Epithelial cell of alveolus of lung (primary cell): ENCODE results near the gene PRSS36. TPM values are rescaled to one million over a fixed set of nuclear protein-coding genes. Genes with fewer than 3 reads are reported as not detected.

ENCODE experiments used
- total RNA-seq: library from RNA; depleted of rRNA; stranded (reverse); fragments of >200 nt; gene quantifications from 2 replicates; pipeline ENCODE4 v1.2.1, GENCODE V29; 2015

PRSS36 gene
- total RNA-seq, result 0.13 TPM in 1 of 2 replicates, not detected in the other

GRCh38 chr16:31149894-31150890, at the start of gene PRSS36:
PRSS36 (minus strand) TSS chr16:31150066; CDS start chr16:31150035, 31 bp downstream.

GRCh38 chr16:31179747-31180459, 30.0 kb upstream of the PRSS36 start, which contains the start of gene FUS:
FUS (plus strand) TSS chr16:31180139; CDS start chr16:31180215, 76 bp downstream.

GRCh38 chr16:31135535-31136286, 14.2 kb downstream of the PRSS36 start, which contains the start of gene PRSS8:
PRSS8 (minus strand) TSS chr16:31135727; CDS start chr16:31135498, 229 bp downstream.

GRCh38 chr16:31117384-31118222, 32.3 kb downstream of the PRSS36 start, which contains the start of gene KAT8:
KAT8 (plus strand) TSS chr16:31117664; CDS start chr16:31117682, 18 bp downstream.

GRCh38 chr16:31108035-31108793, 41.7 kb downstream of the PRSS36 start, which contains the start of gene BCKDK:
BCKDK (plus strand) TSS chr16:31108386; CDS start chr16:31109224, 838 bp downstream.

GRCh38 chr16:31094424-31095120, 55.3 kb downstream of the PRSS36 start, which contains the start of gene VKORC1:
VKORC1 (minus strand) TSS chr16:31094797; CDS start chr16:31094729, 68 bp downstream.

Other genes with a start within 250 kb of the PRSS36 start
- gene FBXL19, start 226.5 kb downstream of the PRSS36 start, total RNA-seq, result 21.2 and 26.6 TPM in 2 replicates
- 39.7 and 90.1 TPM in 2 replicates for gene ORAI3, start 201.0 kb downstream of the PRSS36 start, total RNA-seq
- gene SETD1A, start 192.3 kb downstream of the PRSS36 start, total RNA-seq, result 3.5 and 4.4 TPM in 2 replicates
- 13.2 and 22.6 TPM in 2 replicates for gene HSD3B7, start 164.9 kb downstream of the PRSS36 start, total RNA-seq
- gene STX1B, start 139.4 kb downstream of the PRSS36 start, total RNA-seq, result 0.91 and 7.0 TPM in 2 replicates
- gene STX4, start 116.5 kb downstream of the PRSS36 start, total RNA-seq, result 15.5 and 21.8 TPM in 2 replicates
- 10.5 and 15.1 TPM in 2 replicates for gene ZNF668, start 75.8 kb downstream of the PRSS36 start, total RNA-seq
- 10.0 and 17.1 TPM in 2 replicates for gene ZNF646, start 75.6 kb downstream of the PRSS36 start, total RNA-seq
- gene PRSS53, start 61.1 kb downstream of the PRSS36 start, total RNA-seq, result 0.52 and 8.1 TPM in 2 replicates
- 269 and 310 TPM in 2 replicates for gene VKORC1, start 55.3 kb downstream of the PRSS36 start, total RNA-seq
- gene BCKDK, start 41.7 kb downstream of the PRSS36 start, total RNA-seq, result 80.2 and 85.1 TPM in 2 replicates
- gene KAT8, start 32.4 kb downstream of the PRSS36 start, total RNA-seq, result 22.1 and 43.8 TPM in 2 replicates
- 4.1 TPM in 1 of 2 replicates, not detected in the other for gene PRSS8, start 14.3 kb downstream of the PRSS36 start, total RNA-seq
- 49.5 and 60.5 TPM in 2 replicates for gene FUS, start 30.1 kb upstream of the PRSS36 start, total RNA-seq
- gene PYCARD, start 52.7 kb upstream of the PRSS36 start, total RNA-seq, result 54.6 and 86.6 TPM in 2 replicates
- 0.40 TPM in 1 of 2 replicates, not detected in the other for gene TRIM72, start 64.1 kb upstream of the PRSS36 start, total RNA-seq
- gene PYDC1, start 67.1 kb upstream of the PRSS36 start, total RNA-seq, result not detected in 2 replicates
- not detected in 2 replicates for gene ITGAM, start 109.9 kb upstream of the PRSS36 start, total RNA-seq
- gene ITGAX, start 205.1 kb upstream of the PRSS36 start, total RNA-seq, result not detected in 2 replicates
- not detected in 2 replicates for gene ITGAD, start 243.3 kb upstream of the PRSS36 start, total RNA-seq